Measurements from ENCODE around the gene ABHD12B. TPM values are rescaled to one million over a fixed set of nuclear protein-coding genes. Genes with fewer than 3 reads are reported as not detected.

The ABHD12B gene
- total RNA-seq, 1 experiment from 2014 or later = 51.0 TPM

DNA sequence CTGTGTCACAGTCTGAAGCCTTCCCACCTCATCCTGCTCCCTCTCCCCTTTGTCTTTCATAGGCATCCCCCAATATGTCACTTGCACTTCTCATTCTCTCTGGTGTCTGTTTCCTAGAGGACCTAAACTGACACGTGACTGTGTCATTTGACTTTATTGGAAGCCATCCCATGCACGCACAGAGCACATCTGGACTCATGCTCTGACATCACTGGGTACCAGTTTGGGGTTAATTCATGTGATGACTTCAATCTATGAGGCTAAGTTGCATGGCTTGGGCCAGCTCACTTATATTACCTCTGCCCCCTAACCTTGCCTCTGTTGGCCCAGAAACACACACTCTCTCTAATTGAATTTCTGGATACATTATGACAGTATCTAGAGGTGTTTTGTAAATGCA is 51.0 kb downstream of the ABHD12B start:
- Histone ChIP-seq H3K4ac (ENCODE audit: low read depth, low read length) (no peak overlapping the region), H2AK5ac (ENCODE audit: insufficient read length, low read length) (no peak overlapping the region), H3K79me1 (ENCODE audit: insufficient read depth, low read depth, low read length, poor library complexity, severe bottlenecking) (no peaks in the 10 kb centered on the region), H3K27ac (ENCODE audit: insufficient read length, low read depth, low read length) (no peak overlapping the region), H3K4me1 (ENCODE audit: insufficient read depth, low read length) (no peaks in the 10 kb centered on the region), H2BK12ac (ENCODE audit: insufficient read length, low read depth, low read length) (no peak overlapping the region), H2BK5ac (ENCODE audit: insufficient read length, low read length) (no peak overlapping the region), H3T11ph (ENCODE audit: low read length) (no peak overlapping the region), H2BK15ac (ENCODE audit: low read depth, low read length) (no peak overlapping the region), H4K8ac (replicated peaks; ENCODE audit: insufficient read length, low read depth, low read length) (no peak overlapping the region), H3K9me3 (ENCODE audit: control insufficient read depth, low read depth, low read length) (no peaks in the 10 kb centered on the region), H4K20me1 (ENCODE audit: control insufficient read depth, insufficient read depth, insufficient read length) (no peaks in the 10 kb centered on the region), H3K9ac (ENCODE audit: extremely low read depth, insufficient read length, low read length) (no peak overlapping the region), H3K27me3 (ENCODE audit: insufficient read depth, low read length) (no peaks in the 10 kb centered on the region), H3K14ac (ENCODE audit: insufficient read depth, low read length) (no peak overlapping the region), H3K4me2 (ENCODE audit: insufficient read depth, insufficient read length, low read length) (no peak overlapping the region), H3K18ac (ENCODE audit: insufficient read length, low read depth, low read length) (no peak overlapping the region), H4K91ac (ENCODE audit: insufficient read length, low read depth, low read length) (no peak overlapping the region), H2BK120ac (ENCODE audit: low read depth, low read length, poor library complexity, severe bottlenecking) (no peak overlapping the region), H2AFZ (ENCODE audit: low read length) (no peak overlapping the region), H4K5ac (ENCODE audit: insufficient read length, low read depth, low read length) (no peak overlapping the region), H3K23me2 (ENCODE audit: insufficient read length, low read depth, low read length, poor library complexity, severe bottlenecking) (no peaks in the 10 kb centered on the region), H3K79me2 (ENCODE audit: insufficient read depth, low read length) (no peaks in the 10 kb centered on the region), H3K23ac (ENCODE audit: insufficient read length, low read depth, low read length) (no peak overlapping the region), H2BK20ac (ENCODE audit: low read depth, low read length, poor library complexity, severe bottlenecking) (no peak overlapping the region), H3K56ac (ENCODE audit: insufficient read length, low read depth, low read length) (no peak overlapping the region)
- no peaks in the 10 kb centered on the region for H3K9me3 Mint-ChIP-seq
- no peaks in the 10 kb centered on the region for H3K27me3 Mint-ChIP-seq (ENCODE audit: low read depth)
- peak overlapping the region in 1 of 3 experiments; percentile 42; a peak in 1 of 7 replicates for H3K27ac Mint-ChIP-seq
- DNase-seq = no peak
- peaks cover 15 to 17% of the 10 kb centered on the region in 2 experiments for H3K4me1 Mint-ChIP-seq
- no peak overlapping the region for H3K4me3 Mint-ChIP-seq
- peaks cover 4 to 29% (median 6%) of the 10 kb centered on the region in 3 experiments; a peak in 4 of 7 replicates for H3K36me3 Mint-ChIP-seq (ENCODE audit: insufficient read depth in 1 of 3, low read depth in 3 of 3)
- WGBS (ENCODE audit: extremely low coverage, insufficient read length, low lambda C conversion rate) = no CpG with 5 or more reads among the region's 2 CpGs
- TF ChIP-seq, protein P1, sequence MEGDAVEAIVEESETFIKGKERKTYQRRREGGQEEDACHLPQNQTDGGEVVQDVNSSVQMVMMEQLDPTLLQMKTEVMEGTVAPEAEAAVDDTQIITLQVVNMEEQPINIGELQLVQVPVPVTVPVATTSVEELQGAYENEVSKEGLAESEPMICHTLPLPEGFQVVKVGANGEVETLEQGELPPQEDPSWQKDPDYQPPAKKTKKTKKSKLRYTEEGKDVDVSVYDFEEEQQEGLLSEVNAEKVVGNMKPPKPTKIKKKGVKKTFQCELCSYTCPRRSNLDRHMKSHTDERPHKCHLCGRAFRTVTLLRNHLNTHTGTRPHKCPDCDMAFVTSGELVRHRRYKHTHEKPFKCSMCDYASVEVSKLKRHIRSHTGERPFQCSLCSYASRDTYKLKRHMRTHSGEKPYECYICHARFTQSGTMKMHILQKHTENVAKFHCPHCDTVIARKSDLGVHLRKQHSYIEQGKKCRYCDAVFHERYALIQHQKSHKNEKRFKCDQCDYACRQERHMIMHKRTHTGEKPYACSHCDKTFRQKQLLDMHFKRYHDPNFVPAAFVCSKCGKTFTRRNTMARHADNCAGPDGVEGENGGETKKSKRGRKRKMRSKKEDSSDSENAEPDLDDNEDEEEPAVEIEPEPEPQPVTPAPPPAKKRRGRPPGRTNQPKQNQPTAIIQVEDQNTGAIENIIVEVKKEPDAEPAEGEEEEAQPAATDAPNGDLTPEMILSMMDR (conservative IDR thresholded peaks at IDR 0.05) = no peak

Measured in H9 (cell line).